ENCODE measurements around the gene BTBD8.
"Not testable (repeated sequence)": the region's sequence is repeated elsewhere in the genome, so short reads cannot be mapped to it uniquely, and the experiment has no call there.

Gene BTBD8

DNA sequence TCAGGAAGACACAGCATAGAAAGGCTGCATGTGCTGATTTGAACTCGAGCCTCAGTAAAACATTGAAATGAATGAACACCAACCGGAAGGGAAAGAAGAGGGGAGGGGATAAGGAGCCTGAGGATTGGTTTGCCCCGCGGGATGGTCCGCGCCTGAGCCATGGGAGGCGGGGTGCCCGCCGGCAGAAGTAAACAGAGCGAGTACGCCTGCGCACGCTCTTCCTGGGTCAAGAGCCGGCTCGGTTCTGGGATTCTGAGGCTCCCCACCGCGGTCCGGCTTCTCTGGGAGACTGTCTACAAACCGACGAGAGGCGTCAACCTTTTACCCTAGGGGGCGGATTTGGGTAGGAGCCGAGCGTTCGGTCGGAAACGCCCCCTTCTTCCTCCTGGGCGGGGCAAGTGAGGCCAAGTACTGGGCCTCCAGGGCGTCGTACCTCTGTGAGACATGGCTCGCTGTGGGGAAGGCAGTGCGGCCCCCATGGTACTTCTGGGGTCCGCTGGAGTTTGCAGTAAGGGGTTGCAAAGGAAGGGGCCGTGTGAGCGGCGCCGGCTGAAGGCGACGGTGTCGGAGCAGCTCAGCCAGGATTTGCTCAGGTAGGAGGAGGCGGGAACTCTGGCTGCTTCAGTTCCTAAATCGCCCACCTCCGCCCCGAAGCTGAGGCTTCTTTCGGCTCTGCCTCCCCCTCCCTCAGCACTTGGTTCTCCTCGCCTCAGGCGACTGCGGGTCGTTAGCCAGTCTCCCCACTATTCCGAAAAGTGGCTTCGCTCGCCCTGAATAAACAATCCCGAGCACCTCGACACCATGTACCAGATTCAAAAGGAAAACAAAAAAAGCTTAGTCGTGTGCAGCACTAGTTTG is at the start of gene BTBD8:
Gene BTBD8, plus strand, starts transcription at position 218 of the 858 bp plus-strand sequence. Its CDS starts 227 bp downstream, at position 445.
- peak; percentile 87 for DNase-seq

- DNase-seq, result no peak
Observed at GRCh38 chr1:92030656-92031107, 49.5 kb upstream of the BTBD8 start.

DNA sequence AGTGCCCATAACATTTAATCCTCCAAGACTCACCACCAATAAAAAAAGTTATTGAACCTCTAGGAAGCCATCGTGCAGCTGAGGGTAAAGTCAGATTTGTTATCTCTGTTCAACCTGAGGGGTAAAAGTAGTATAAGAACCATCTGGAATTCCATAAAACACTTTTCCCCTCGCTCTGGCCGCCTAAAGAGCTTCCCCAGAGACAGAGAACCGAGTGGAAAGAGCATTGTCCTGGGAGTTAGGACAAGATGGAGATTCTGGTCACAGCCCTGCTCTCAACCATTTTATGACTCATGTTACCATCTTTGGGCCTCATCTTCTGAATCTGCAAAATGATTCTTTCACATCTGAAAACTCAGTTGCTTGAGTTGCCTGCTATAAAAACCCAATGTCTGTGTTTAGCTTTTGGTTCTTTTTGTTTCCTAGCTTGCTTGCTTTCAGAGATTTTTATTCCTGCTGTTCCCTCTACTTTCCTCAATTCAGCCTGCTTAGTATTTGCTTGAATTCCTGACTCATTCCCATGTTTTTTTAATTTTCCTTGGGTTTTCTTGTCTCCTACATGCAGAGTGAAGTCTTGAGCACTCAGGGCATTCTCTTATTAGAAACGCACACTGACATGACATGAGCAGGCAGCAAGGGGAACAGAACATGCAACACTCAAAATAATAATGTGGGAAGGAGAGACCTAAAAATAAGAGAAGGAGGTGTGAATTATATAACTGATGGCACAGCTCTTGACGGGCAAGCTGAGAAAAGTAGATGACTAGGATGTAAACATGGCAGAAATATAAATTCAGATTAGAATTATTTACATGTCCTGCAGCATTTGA is 48.6 kb upstream of the BTBD8 start:
- no peak for DNase-seq

DNA sequence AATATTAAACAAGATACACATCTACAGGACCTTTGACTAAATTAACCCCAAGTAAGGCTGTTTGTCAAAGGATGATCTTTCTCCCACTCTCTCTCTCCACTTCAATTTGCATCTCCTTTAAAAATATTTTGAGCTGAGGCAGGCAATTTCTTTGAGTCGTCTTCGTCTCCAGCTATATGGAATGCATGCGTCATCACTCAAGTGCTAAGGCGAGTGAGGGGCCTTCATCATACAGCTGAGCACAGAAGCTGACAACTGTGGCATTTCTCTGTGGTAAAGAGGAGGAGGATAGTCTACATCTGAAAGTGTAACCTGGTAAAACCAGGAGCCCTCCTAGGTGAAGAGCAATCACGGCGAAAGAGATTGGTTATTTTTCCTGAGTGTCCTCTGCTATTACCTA is 42.7 kb upstream of the BTBD8 start:
- DNase-seq, result no peak

DNA sequence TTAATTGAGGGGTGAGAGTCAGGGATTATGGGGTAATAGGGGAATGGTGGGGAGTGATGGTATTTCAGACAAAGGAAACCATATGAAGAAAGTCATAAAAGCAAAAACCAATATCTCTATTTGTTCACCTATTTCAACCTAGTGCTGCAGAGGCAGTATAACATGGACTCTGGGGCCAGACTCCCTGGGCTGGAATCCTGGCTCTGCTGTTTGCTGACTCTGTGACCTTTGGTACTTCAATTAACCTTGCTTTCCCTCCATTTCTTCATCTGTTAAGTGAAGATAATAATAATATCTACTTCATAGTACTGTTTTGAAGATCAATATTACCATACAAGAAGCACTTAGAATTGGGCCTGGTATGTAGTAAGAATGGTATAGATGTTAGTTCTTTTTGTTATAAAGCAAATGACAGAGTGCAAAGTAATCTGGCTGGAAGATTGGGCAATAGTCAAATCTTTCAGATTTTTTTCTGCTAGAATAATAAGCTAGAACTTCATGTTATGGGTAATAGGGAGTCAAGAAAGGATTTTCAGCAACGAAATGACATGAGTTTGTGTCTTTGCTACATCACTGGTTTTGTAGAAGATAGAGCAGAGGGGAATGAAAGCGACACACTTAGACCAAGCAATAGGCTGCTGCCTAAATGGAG is 41.3 kb upstream of the BTBD8 start:
- no peak for DNase-seq

DNA sequence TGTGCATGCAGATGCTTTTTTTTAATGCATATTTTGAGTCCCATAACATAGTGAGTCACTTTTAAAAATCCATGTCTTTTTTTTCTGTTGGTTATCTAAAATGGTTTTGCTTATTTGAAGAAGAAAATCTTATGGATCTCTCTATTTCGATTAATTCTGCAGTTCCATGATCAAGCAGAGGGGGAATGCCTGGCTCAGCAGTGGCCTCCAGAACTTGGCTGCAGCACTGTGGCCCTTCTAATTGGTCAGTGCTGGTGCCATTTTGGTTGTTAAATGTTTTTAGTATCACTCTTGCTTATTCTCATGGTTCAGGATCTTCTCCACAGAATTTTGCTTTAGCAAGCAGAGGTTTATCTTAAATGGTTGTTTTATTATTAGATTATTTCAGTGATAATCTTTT is 39.2 kb upstream of the BTBD8 start:
- no peak for DNase-seq

- no peak for DNase-seq
Observed at GRCh38 chr1:92043621-92044020, 36.5 kb upstream of the BTBD8 start.

DNA sequence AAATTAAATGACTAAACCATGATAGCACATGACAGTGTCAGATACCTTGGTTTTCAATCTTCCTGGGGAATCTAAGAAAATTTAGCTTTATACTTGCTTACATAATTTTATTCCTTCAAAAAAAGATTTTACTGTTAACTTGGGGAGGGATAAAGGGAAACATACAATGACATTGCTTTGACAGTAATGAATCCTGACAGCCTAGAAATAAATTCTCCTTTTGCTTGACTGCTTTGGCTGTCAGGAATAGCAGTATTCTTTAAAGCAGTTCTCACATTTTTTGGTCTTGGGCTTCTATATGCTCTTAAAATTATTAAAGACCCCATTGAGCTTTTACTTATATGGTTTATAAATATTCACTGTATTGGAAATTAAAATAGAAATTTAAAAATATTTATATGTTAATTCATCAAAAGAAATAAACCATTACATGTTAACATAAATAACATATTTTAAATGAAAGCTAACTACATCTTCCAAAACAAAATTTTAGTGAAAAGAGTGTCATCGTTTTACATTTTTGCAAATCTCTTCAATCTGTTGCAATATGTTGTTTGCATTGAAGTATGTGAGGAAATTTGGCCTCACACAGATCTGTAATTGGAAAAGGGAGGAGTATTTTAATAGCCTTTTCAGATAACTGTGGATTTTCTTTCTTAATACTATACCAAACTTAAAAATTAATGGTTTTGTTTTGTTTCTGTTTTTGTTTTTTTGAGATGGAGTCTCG is 34.2 kb upstream of the BTBD8 start:
- no peak for DNase-seq

- DNase-seq, result no peak
Observed at GRCh38 chr1:92051948-92052347, 28.2 kb upstream of the BTBD8 start.

GRCh38 chr1:92065042-92065441 is 15.1 kb upstream of the BTBD8 start:
- no peak for DNase-seq

DNA sequence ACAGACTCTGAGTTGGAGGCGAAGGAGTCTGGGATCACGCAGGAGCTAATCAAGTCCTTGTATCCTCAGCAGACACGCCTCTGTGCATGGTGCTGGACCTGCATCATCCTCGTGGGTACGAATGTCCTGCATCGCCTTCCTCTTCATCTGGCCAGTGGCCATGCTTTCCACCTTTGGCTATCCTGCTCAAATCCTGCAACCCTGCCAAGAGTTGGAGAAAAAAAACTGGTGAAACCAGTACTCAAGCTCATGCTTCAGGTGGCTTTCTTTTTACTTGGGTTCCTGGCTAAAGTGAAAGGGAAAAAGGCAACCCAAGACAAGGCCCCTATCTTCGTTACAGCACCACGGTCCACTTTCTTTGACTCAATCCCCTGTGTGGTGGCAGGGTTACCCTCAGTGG is 13.8 kb upstream of the BTBD8 start:
- DNase-seq, result no peak

DNA sequence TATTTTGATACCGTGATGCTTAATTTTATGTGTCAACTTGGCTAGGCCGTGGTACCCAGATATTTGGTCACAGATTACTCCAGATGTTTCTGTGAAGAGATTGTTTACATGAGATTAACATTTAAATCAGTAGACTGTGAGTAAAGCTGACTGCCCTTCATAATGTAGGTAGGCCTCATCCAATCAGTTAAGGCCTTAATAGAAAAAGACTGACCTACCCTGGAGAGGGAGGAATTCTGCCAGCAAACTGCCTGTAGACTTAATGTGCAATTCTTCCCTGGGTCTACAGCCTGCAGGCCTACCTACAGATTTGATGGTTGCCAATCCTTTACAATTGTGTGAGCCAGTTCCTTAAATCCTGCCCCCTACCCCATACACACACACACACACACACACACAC is 9.3 kb upstream of the BTBD8 start:
- no peak for DNase-seq

DNA sequence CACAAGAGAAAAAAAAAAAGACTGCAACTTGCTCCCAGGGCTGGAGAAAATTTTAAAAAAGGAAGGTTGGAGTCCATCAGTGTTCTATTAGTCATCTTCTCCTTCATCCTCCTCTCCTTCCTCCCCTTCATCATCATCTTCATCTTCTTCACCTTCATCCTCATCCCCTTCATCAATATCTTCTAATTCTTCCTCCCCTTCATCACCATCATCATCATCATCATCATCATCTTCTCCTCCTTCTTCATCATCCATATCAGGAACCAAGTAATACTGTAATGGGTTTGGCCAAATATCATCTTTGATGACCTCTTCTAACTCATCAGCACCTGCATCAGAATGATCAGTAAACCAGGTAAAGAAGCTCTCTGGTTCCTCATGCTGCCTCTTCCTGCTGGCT is 5.7 kb upstream of the BTBD8 start:
- not testable (repeated sequence) for DNase-seq

GRCh38 chr1:92075311-92075710 is 4.8 kb upstream of the BTBD8 start, which contains the start of gene SETSIP:
Gene SETSIP, minus strand, starts transcription at chr1:92075411. Its CDS starts 0 bp downstream, at chr1:92075411.
- no peak for DNase-seq

GRCh38 chr1:92076363-92076762 is 3.8 kb upstream of the BTBD8 start:
- DNase-seq, result no peak

- DNase-seq, result not testable (repeated sequence)
Observed at GRCh38 chr1:92078077-92078476, 2.1 kb upstream of the BTBD8 start.

- no peak for DNase-seq
Observed at GRCh38 chr1:92079441-92079840, 704 bp upstream of the BTBD8 start.

DNA sequence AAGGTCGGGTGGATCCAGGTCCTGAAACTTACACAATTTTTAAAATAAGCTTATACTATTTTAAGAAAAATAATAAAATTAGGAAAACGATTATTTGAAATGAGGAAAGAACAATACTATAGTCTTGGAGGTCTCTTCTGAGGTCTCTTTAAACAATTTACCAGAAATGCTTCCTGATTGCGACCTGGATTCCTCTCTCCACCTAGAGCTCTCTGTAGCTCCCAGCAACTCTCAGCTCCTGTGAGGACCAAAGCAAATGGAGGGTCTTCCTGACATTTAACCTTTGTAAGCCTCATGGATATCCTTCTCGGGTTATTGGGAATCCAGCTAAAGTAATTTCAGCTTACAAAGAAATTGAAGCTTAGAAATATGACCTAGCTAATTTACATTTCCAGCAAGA is 886 bp downstream of the BTBD8 start:
- DNase-seq, result no peak

- no peak for DNase-seq
Observed at GRCh38 chr1:92084651-92085050, 4.5 kb downstream of the BTBD8 start.

DNA sequence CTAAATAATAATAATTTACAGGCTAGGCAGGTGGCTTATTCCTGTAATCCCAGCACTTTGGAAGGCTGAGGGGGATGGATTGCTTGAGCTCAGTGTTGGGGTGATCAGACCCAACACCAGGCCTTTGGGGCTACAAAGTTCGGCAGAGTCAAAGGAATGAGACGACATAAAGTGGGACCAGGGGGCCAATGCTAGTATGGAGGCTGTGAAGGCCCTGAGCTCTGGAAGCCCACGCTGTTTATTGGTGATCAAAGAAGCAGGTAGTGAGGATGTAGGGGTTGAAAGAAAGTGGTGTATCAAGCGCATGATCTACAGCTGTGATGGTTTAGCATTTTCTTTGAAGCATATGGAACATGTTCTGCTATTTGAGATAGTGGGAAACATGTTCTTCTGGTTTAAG is 5.6 kb downstream of the BTBD8 start:
- DNase-seq, result no peak

DNA sequence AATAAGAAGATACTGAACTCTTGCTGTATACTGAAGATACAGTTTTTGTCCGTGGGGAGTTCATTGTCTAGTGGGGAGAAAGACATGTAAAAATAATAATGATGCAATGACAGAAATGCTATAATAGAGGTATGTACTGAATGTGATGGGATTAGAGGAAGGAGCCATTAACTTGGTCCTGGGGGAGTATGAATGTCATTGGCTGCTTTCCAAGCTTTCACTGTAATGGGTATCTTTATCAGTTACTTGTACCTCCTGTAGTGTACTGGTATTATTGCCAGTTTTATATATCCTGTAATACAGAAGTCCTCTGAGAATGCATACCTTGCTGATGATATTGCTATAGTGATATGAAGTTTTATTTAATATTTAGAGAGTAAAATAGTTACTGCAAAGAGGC is 7.4 kb downstream of the BTBD8 start:
- DNase-seq, result no peak

GRCh38 chr1:92091625-92092024 is 11.5 kb downstream of the BTBD8 start:
- DNase-seq, result no peak

- no peak for DNase-seq
Observed at GRCh38 chr1:92094090-92094489, 13.9 kb downstream of the BTBD8 start.
